H1 (cell line): ENCODE results near the gene U2SURP. TPM values are rescaled to one million over a fixed set of nuclear protein-coding genes. Genes with fewer than 3 reads are reported as not detected.

ENCODE experiments used
- CTCF ChIA-PET: fragments of 300-600 bp; sonication (Branson Sonifier 250); formaldehyde crosslinking; loops from one replicate; lab custom pipeline; 2021; ENCODE audit not compliant: partially characterized antibody; lab: Charles Lee
- POLR2A ChIA-PET: fragments of 300-600 bp; sonication (Branson Sonifier 250); formaldehyde crosslinking; loops from one replicate; lab custom pipeline; 2021; ENCODE audit warnings: inconsistent platforms; ENCODE audit not compliant: partially characterized antibody; lab: Charles Lee
- DNase-seq, 2 experiments: peaks; one replicate each; pipeline versions ENCODE4 v3.0.0 to v3.0.0-alpha.2; 2010 to 2022; ENCODE audit warnings: low spot score in 2 of 2, low read depth in 1 of 2, mixed read lengths in 1 of 2
- FAIRE-seq: peaks from 2 replicates; lab custom pipeline; 2011; peaks lifted over from hg19 to GRCh38; lab: Jason Lieb, UNC
- H2AFZ ChIP-seq: 2 replicates; pipeline ENCODE4 v1.8.1; 2012; ENCODE audit warnings: low read length, inconsistent platforms
- H2AK5ac ChIP-seq: 2 replicates; pipeline ENCODE4 v1.6.1; 2013; ENCODE audit warnings: low read depth, low read length
- H2BK120ac ChIP-seq: replicated peaks from 2 replicates; pipeline ENCODE3; 2013; ENCODE audit warnings: low read depth, low read length, inconsistent platforms
- H2BK12ac ChIP-seq: 2 replicates; pipeline ENCODE4 v1.6.1; 2013; ENCODE audit warnings: low read depth, low read length
- H2BK15ac ChIP-seq: 2 replicates; pipeline ENCODE4 v1.6.1; 2013; ENCODE audit warnings: low read length
- H2BK20ac ChIP-seq: 2 replicates; pipeline ENCODE4 v1.6.1; 2013; ENCODE audit warnings: low read length
- H2BK5ac ChIP-seq: 2 replicates; pipeline ENCODE4 v1.6.1; 2013; ENCODE audit warnings: low read depth, low read length
- H3K14ac ChIP-seq: 2 replicates; pipeline ENCODE4 v1.6.1; 2013; ENCODE audit warnings: inconsistent platforms; ENCODE audit not compliant: insufficient read length
- H3K18ac ChIP-seq: 2 replicates; pipeline ENCODE4 v1.6.1; 2013; ENCODE audit warnings: low read length; ENCODE audit errors: extremely low read depth
- H3K23ac ChIP-seq: 2 replicates; pipeline ENCODE4 v1.6.1; 2013; ENCODE audit warnings: inconsistent platforms; ENCODE audit not compliant: insufficient read length
- H3K23me2 ChIP-seq: 2 replicates; pipeline ENCODE4 v1.6.1; 2013; ENCODE audit warnings: low read depth, low read length
- H3K27ac ChIP-seq: 2 replicates; pipeline ENCODE4 v1.6.1; 2011; ENCODE audit warnings: low read depth, low read length, inconsistent platforms
- H3K27me3 ChIP-seq, 4 experiments: replicated peaks in 1 of 4; 1 replicate in 1 of 4; 2 replicates in 3 of 4; pipeline versions ENCODE4 v1.6.1 to v1.8.1; 2011 to 2013; ENCODE audit warnings: low read length in 3 of 4, mild to moderate bottlenecking in 3 of 4, inconsistent platforms in 2 of 4, mixed read lengths in 2 of 4, moderate library complexity in 1 of 4; ENCODE audit not compliant: control insufficient read depth in 3 of 4, insufficient read depth in 3 of 4; ENCODE audit errors: extremely low read depth in 1 of 4
- H3K36me3 ChIP-seq, 4 experiments: 2 replicates each; pipeline versions ENCODE4 v1.6.1 to v1.8.1; 2011 to 2013; ENCODE audit warnings: mild to moderate bottlenecking in 4 of 4, low read length in 3 of 4, moderate library complexity in 2 of 4, control low read depth in 1 of 4, inconsistent platforms in 1 of 4; ENCODE audit not compliant: insufficient read depth in 4 of 4, control insufficient read depth in 2 of 4
- H3K4ac ChIP-seq: replicated peaks from 2 replicates; pipeline ENCODE3; 2013; ENCODE audit warnings: low read length, low read depth, mixed read lengths, inconsistent platforms; ENCODE audit not compliant: insufficient read length
- H3K4me1 ChIP-seq, 4 experiments: replicated peaks in 1 of 4; 1 replicate in 1 of 4; 2 replicates in 3 of 4; pipeline versions ENCODE4 v1.6.1 to v1.8.1; 2011 to 2013; ENCODE audit warnings: low read length in 3 of 4, inconsistent platforms in 2 of 4, mixed read lengths in 1 of 4; ENCODE audit not compliant: insufficient read depth in 4 of 4, control insufficient read depth in 3 of 4
- H3K4me2 ChIP-seq, 2 experiments: 2 replicates each; pipeline versions ENCODE4 v1.6.1 to v1.8.1; 2011 to 2013; ENCODE audit warnings: low read depth in 2 of 2, low read length in 2 of 2, control low read depth in 1 of 2, inconsistent platforms in 1 of 2, mild to moderate bottlenecking in 1 of 2; ENCODE audit not compliant: insufficient read depth in 1 of 2
- H3K4me3 ChIP-seq, 4 experiments: fragments of 200-600, 300-600 bp in 1 of 4; sonication (generic), shearing (Covaris generic), sonication (Bioruptor Twin) in 1 of 4; 2 replicates each; pipeline versions ENCODE4 v1.5.1 to v1.8.1; 2011 to 2016; ENCODE audit warnings: low read length in 4 of 4, low read depth in 3 of 4, control low read depth in 2 of 4, inconsistent platforms in 2 of 4, mild to moderate bottlenecking in 2 of 4, mixed read lengths in 1 of 4, moderate library complexity in 1 of 4; ENCODE audit not compliant: insufficient read depth in 2 of 4; ENCODE audit errors: extremely low read depth in 1 of 4
- H3K56ac ChIP-seq: replicated peaks from 2 replicates; pipeline ENCODE3; 2013; ENCODE audit warnings: low read depth, mild to moderate bottlenecking, mixed read lengths, low read length, inconsistent platforms; ENCODE audit not compliant: insufficient read length
- H3K79me1 ChIP-seq: 2 replicates; pipeline ENCODE4 v1.6.1; 2013; ENCODE audit warnings: low read depth, low read length, control low read depth
- H3K79me2 ChIP-seq, 2 experiments: 2 replicates each; pipeline versions ENCODE4 v1.6.1 to v1.8.1; 2012 to 2013; ENCODE audit warnings: low read length in 2 of 2, mild to moderate bottlenecking in 2 of 2, inconsistent platforms in 1 of 2; ENCODE audit not compliant: insufficient read depth in 2 of 2, control insufficient read depth in 1 of 2
- H3K9ac ChIP-seq, 4 experiments: replicated peaks in 1 of 4; 1 replicate in 1 of 4; 2 replicates in 3 of 4; pipeline versions ENCODE4 v1.6.1 to v1.8.1; 2011 to 2013; ENCODE audit warnings: low read depth in 3 of 4, low read length in 3 of 4, control low read depth in 2 of 4, mild to moderate bottlenecking in 2 of 4, moderate library complexity in 2 of 4, inconsistent platforms in 1 of 4; ENCODE audit errors: extremely low read depth in 1 of 4
- H3K9me3 ChIP-seq, 2 experiments: 2 replicates each; pipeline versions ENCODE4 v1.6.1 to v1.8.1; 2012 to 2013; ENCODE audit warnings: mild to moderate bottlenecking in 2 of 2, moderate library complexity in 2 of 2, control low read depth in 1 of 2, inconsistent platforms in 1 of 2, low read depth in 1 of 2, low read length in 1 of 2, mixed read lengths in 1 of 2; ENCODE audit not compliant: insufficient read depth in 2 of 2
- H4K20me1 ChIP-seq, 2 experiments: replicated peaks in 1 of 2; 2 replicates each; pipeline versions ENCODE3 to v1.8.1; 2011 to 2013; ENCODE audit warnings: inconsistent platforms in 2 of 2, low read length in 2 of 2, mild to moderate bottlenecking in 1 of 2; ENCODE audit not compliant: insufficient read depth in 2 of 2, control insufficient read depth in 1 of 2
- H4K5ac ChIP-seq: 2 replicates; pipeline ENCODE4 v1.6.1; 2013; ENCODE audit warnings: low read length, low read depth, mixed read lengths, inconsistent platforms; ENCODE audit not compliant: insufficient read length
- H4K8ac ChIP-seq: 2 replicates; pipeline ENCODE4 v1.8.0; 2013; ENCODE audit warnings: mild to moderate bottlenecking, moderate library complexity, low read length, inconsistent platforms; ENCODE audit not compliant: insufficient read depth; ENCODE audit errors: extremely low read depth
- H4K91ac ChIP-seq: replicated peaks from 2 replicates; pipeline ENCODE3; 2013; ENCODE audit warnings: low read length, mixed read lengths, inconsistent platforms; ENCODE audit not compliant: insufficient read length
- JUND ChIP-seq: IDR thresholded peaks from 2 replicates; pipeline ENCODE4 v1.6.1; 2011; ENCODE audit warnings: mild to moderate bottlenecking, improper control_type of control experiment, low read length
- RXRA ChIP-seq: IDR thresholded peaks from 2 replicates; pipeline ENCODE4 v1.6.1; 2011; ENCODE audit warnings: low read depth, mild to moderate bottlenecking, low read length, moderate library complexity; ENCODE audit not compliant: insufficient read depth
- WGBS, 2 experiments: shearing (Covaris generic) in 1 of 2; methylation state at CpG; one replicate each; pipeline versions ENCODE4 v1.1.6 to v1.1.7; 2013 to 2015; ENCODE audit warnings: low lambda C conversion rate in 2 of 2, mixed read lengths in 2 of 2, inconsistent platforms in 1 of 2, low coverage in 1 of 2, missing lambda C conversion rate in 1 of 2; ENCODE audit not compliant: insufficient replicate concordance in 2 of 2, insufficient coverage in 1 of 2, insufficient read length in 1 of 2; ENCODE audit errors: extremely low coverage in 1 of 2, missing lambda C conversion rate in 1 of 2; 5-methylcytosine and 5-hydroxymethylcytosine counted together
- polyA plus RNA-seq, 7 experiments: library from polyadenylated mRNA; depleted of rRNA in 3 of 7; stranded (reverse) in 5 of 7; unstranded in 2 of 7; fragments of >200 nt in 5 of 7; fragments of 200-250 nt in 2 of 7; gene quantifications; 1 replicate in 5 of 7; 2 replicates in 1 of 7; 4 replicates in 1 of 7; pipeline versions ENCODE4 v1.2.1 to v1.2.3, GENCODE V29; 2011 to 2013; ENCODE audit warnings: missing spikeins in 2 of 7, mixed read lengths in 2 of 7
- total RNA-seq: library from RNA; stranded (reverse); fragmentation: NEBNext Ultra II Directional; extraction: Animal tissue kit (Norgen Biotek cat#: 25700); gene quantifications from 2 replicates; pipeline ENCODE4 v1.2.1, GENCODE V29; 2021
- TF ChIP-seq, protein P1 (sequence below): IDR thresholded peaks from 2 replicates; pipeline ENCODE4 v1.6.1; 2011; ENCODE audit warnings: low read length, improper control_type of control experiment

The U2SURP gene
- total and polyA plus RNA-seq, 2 of the 8 experiments (the other 6 are each of a cell fraction or from before 2014, with no cell fraction given): 22.2 to 167 TPM

DNA sequence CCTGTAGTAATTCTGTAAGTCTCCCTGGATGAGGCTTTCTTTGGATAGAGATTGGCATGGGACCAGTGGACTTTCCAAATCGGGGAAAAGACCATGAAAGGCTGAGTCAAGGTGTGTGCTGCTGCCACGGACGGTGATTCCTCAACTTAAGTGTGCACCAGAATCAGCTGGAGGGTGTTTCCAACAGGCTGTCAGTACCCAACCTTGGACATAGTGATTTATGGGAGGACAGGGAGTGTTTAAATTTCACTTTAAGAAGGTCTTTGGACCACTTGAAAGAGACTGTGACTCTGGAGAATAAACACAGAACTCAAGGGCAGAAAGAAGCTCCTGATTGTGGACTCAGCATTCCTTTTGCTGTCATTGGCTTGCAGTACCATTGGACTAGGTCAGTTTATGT lies 97.8 kb downstream of the U2SURP start:
- no peak overlapping the region for H4K91ac ChIP-seq
- H3K56ac ChIP-seq: no peak overlapping the region
- ChIA-PET POLR2A (no interaction called here), CTCF (interaction anchor here (1.0 to 1.1 kb wide), 2 partner anchors 9 to 271 kb away, joined by 3 read pairs; no protein-coding TSS in a partner anchor)
- no peak overlapping the region for H4K8ac ChIP-seq
- no peaks in the 10 kb centered on the region for H4K20me1 ChIP-seq
- H3K36me3 ChIP-seq: no peaks in the 10 kb centered on the region
- no peaks in the 10 kb centered on the region for H3K79me2 ChIP-seq
- H3K4ac ChIP-seq: no peak overlapping the region
- no peaks in the 10 kb centered on the region for H3K27me3 ChIP-seq
- no peak overlapping the region for H3K4me2 ChIP-seq
- no peak overlapping the region for H3K18ac ChIP-seq
- H2BK20ac ChIP-seq: no peak overlapping the region
- H2BK12ac ChIP-seq: no peak overlapping the region
- H3K23ac ChIP-seq: no peak overlapping the region
- no peaks in the 10 kb centered on the region for H3K79me1 ChIP-seq
- no peak overlapping the region for H3K9ac ChIP-seq
- peaks cover 0 to 7% of the 10 kb centered on the region in 2 experiments; a peak in 3 of 4 replicates for H3K9me3 ChIP-seq
- no peak overlapping the region for H3K14ac ChIP-seq
- no peak overlapping the region for H2BK15ac ChIP-seq
- H2AK5ac ChIP-seq: no peak overlapping the region
- no peak overlapping the region for H2BK5ac ChIP-seq
- no peak overlapping the region for H2BK120ac ChIP-seq
- no peak for FAIRE-seq
- no peaks in the 10 kb centered on the region for H3K4me1 ChIP-seq
- no peak overlapping the region for H3K27ac ChIP-seq
- H2AFZ ChIP-seq: no peak overlapping the region
- no peak for TF ChIP-seq JUND
- TF ChIP-seq, protein P1, sequence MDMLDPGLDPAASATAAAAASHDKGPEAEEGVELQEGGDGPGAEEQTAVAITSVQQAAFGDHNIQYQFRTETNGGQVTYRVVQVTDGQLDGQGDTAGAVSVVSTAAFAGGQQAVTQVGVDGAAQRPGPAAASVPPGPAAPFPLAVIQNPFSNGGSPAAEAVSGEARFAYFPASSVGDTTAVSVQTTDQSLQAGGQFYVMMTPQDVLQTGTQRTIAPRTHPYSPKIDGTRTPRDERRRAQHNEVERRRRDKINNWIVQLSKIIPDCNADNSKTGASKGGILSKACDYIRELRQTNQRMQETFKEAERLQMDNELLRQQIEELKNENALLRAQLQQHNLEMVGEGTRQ: no peak
- TF ChIP-seq RXRA: no peak
- H3K23me2 ChIP-seq: no peaks in the 10 kb centered on the region
- no peak overlapping the region for H3K4me3 ChIP-seq
- WGBS, 2 experiments: 92% methylated on average over 3 of the region's 3 CpGs; no CpG with 5 or more reads in 1 of the 2 experiments
- no peak for DNase-seq
- H4K5ac ChIP-seq: no peak overlapping the region
